Measurements from ENCODE around the gene MPDZ. TPM values are rescaled to one million over a fixed set of nuclear protein-coding genes. Genes with fewer than 3 reads are reported as not detected.

MPDZ gene
- total RNA-seq, 5 donors from 2014 or later (not counting 1 experiment from before 2014, with no cell fraction given) = 0.26 to 0.92 (median 0.35) TPM; not detected in 2

DNA sequence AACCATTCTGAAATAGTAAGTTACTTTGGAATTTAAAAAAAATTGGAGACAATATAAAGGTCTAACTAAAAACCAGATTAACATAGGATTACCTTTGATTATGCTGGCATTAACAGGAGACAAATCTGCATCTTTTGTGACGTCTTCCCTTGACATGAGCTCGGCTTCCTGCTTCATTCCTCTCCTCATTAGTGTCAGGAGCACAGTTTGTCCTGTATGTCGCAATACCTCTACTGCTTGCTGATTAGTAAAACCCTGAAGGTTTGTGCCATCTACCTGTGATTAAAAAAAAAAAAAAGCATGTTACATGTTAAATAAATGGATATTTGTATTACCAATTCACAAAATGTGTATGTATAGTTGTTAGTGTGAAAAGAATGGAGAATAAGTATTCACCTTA is 73.7 kb downstream of the MPDZ start:
- no peak overlapping the region for H3K27ac ChIP-seq (ENCODE audit: low read length)
- no CpG with 5 or more reads among the region's 3 CpGs for WGBS (ENCODE audit: insufficient coverage)
- ATAC-seq (replicated peaks in 1 of 4) (no peak), DNase-seq (no peak)
- Mint-ChIP-seq H3K4me1 (no peaks in the 10 kb centered on the region), H3K9me3 (peaks cover 9 to 23% (median 17%) of the 10 kb centered on the region in 3 donors), H3K27me3 (no peaks in the 10 kb centered on the region), H3K36me3 (no peaks in the 10 kb centered on the region), H3K4me3 (no peak overlapping the region), H3K27ac (no peak overlapping the region)
- POLR2A ChIA-PET = no interaction called here
- no peak overlapping the region for H3K4me3 ChIP-seq (ENCODE audit: control insufficient read depth in 1 of 2, extremely low read depth in 1 of 2, low read length in 1 of 2)
- no peaks in the 10 kb centered on the region for H3K36me3 ChIP-seq (ENCODE audit: control insufficient read depth in 2 of 2, extremely low read depth in 1 of 2, insufficient read depth in 1 of 2, low read length in 1 of 2)
- H3K4me1 ChIP-seq (ENCODE audit: control insufficient read depth in 1 of 2, extremely low read depth in 1 of 2, insufficient read depth in 2 of 2, low read length in 2 of 2) = no peaks in the 10 kb centered on the region
- CTCF ChIA-PET = no interaction called here
- no peaks in the 10 kb centered on the region for H3K9me3 ChIP-seq
- no peaks in the 10 kb centered on the region for H3K27me3 ChIP-seq (replicated peaks in 1 of 2; ENCODE audit: control insufficient read depth in 2 of 2, extremely low read depth in 1 of 2, insufficient read depth in 2 of 2, low read length in 1 of 2)

DNA sequence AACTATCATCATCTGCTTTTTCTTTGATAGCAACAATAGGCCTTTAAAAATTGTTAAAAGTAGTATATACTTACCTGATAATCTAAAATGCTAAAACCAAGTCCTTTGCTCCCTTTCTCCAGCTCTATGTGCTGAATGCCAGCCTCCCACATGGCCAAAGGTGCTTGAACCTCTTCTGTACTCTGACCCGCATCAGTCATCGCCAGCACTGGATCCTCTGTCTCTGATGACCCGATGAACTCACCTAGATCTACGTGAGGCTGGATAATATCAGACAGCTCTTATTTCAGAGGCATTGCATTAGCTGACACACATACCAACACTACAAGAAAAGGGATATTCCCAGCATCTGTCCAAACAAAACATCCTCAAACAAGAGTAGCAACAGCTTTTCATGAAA is 89.5 kb downstream of the MPDZ start:
- no peaks in the 10 kb centered on the region for H3K4me1 ChIP-seq (ENCODE audit: control insufficient read depth in 1 of 2, extremely low read depth in 1 of 2, insufficient read depth in 2 of 2, low read length in 2 of 2)
- Mint-ChIP-seq H3K36me3 (no peaks in the 10 kb centered on the region), H3K4me3 (no peak overlapping the region), H3K9me3 (peaks cover 3 to 13% (median 5%) of the 10 kb centered on the region in 3 donors), H3K27me3 (no peaks in the 10 kb centered on the region), H3K27ac (no peak overlapping the region), H3K4me1 (no peaks in the 10 kb centered on the region)
- no peaks in the 10 kb centered on the region for H3K36me3 ChIP-seq (ENCODE audit: control insufficient read depth in 2 of 2, extremely low read depth in 1 of 2, insufficient read depth in 1 of 2, low read length in 1 of 2)
- ChIA-PET POLR2A (interaction anchor here in 1 of 2 donors (0.6 kb wide), 1 partner anchor 8 kb away, joined by 3 read pairs; no protein-coding TSS in a partner anchor), CTCF (no interaction called here)
- H3K9me3 ChIP-seq = no peaks in the 10 kb centered on the region
- no peaks in the 10 kb centered on the region for H3K27me3 ChIP-seq (replicated peaks in 1 of 2; ENCODE audit: control insufficient read depth in 2 of 2, extremely low read depth in 1 of 2, insufficient read depth in 2 of 2, low read length in 1 of 2)
- H3K27ac ChIP-seq (ENCODE audit: low read length) = no peak overlapping the region
- DNase-seq (no peak), ATAC-seq (replicated peaks in 1 of 4) (no peak)
- 100% methylated on average over 3 of the region's 4 CpGs for WGBS (ENCODE audit: insufficient coverage)
- H3K4me3 ChIP-seq (ENCODE audit: control insufficient read depth in 1 of 2, extremely low read depth in 1 of 2, low read length in 1 of 2) = no peak overlapping the region

DNA sequence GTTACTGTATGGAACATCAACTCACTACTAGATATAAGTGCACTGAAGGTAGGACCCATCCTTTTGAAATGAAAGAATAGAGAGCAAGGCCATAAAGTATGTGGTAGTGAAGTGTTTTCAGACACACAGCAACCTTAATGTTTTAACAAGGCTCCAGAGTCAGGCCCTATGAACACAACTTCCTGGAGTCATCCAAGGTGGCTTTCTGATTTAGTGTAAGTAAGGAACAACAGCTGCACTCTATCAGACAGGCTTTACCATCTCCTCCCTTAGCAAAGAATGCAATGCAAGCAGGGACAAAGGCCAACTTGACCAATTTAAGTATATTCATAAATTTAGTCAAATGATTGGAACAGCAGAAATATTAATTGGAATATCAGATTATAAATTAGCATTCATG is 90.1 kb downstream of the MPDZ start:
- H3K36me3 ChIP-seq (ENCODE audit: control insufficient read depth in 2 of 2, extremely low read depth in 1 of 2, insufficient read depth in 1 of 2, low read length in 1 of 2) = no peaks in the 10 kb centered on the region
- H3K27ac ChIP-seq (ENCODE audit: low read length) = no peak overlapping the region
- H3K27ac Mint-ChIP-seq = no peak overlapping the region
- no peaks in the 10 kb centered on the region for H3K9me3 ChIP-seq
- H3K27me3 ChIP-seq (replicated peaks in 1 of 2; ENCODE audit: control insufficient read depth in 2 of 2, extremely low read depth in 1 of 2, insufficient read depth in 2 of 2, low read length in 1 of 2) = no peaks in the 10 kb centered on the region
- no peak for DNase-seq
- ChIA-PET POLR2A (no interaction called here), CTCF (no interaction called here)
- no peaks in the 10 kb centered on the region for H3K27me3 Mint-ChIP-seq
- H3K4me3 Mint-ChIP-seq = no peak overlapping the region
- H3K4me1 ChIP-seq (ENCODE audit: control insufficient read depth in 1 of 2, extremely low read depth in 1 of 2, insufficient read depth in 2 of 2, low read length in 2 of 2) = no peaks in the 10 kb centered on the region
- H3K4me1 Mint-ChIP-seq = no peaks in the 10 kb centered on the region
- H3K9me3 Mint-ChIP-seq = peaks cover 3 to 13% (median 5%) of the 10 kb centered on the region in 3 donors
- ATAC-seq (replicated peaks in 1 of 4) = no peak
- no peaks in the 10 kb centered on the region for H3K36me3 Mint-ChIP-seq
- H3K4me3 ChIP-seq (ENCODE audit: control insufficient read depth in 1 of 2, extremely low read depth in 1 of 2, low read length in 1 of 2) = no peak overlapping the region

DNA sequence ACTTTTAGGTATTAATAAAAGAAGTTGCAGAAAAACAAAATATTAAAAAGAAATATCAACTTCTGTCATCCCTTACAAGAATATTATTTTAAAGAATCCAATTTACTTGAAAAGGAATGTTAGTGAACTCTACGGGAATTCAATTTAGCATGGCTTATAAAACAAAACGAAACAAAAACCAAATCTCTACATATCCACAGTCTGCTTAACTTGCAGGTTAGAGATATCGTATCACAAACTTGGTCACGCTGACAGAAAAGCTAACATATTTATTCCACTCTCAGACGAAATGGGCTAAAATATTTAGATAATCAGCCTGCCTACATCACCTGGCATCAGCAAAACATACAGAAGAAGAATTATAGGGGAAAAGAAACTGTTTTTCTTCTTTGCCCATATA is 92.7 kb downstream of the MPDZ start:
- H3K4me3 Mint-ChIP-seq = no peak overlapping the region
- DNase-seq (no peak), ATAC-seq (replicated peaks in 1 of 4) (no peak)
- no peaks in the 10 kb centered on the region for H3K27me3 Mint-ChIP-seq
- CTCF ChIA-PET = no interaction called here
- Histone ChIP-seq H3K27ac (ENCODE audit: low read length) (no peak overlapping the region), H3K27me3 (replicated peaks in 1 of 2; ENCODE audit: control insufficient read depth in 2 of 2, extremely low read depth in 1 of 2, insufficient read depth in 2 of 2, low read length in 1 of 2) (no peaks in the 10 kb centered on the region), H3K4me1 (ENCODE audit: control insufficient read depth in 1 of 2, extremely low read depth in 1 of 2, insufficient read depth in 2 of 2, low read length in 2 of 2) (no peaks in the 10 kb centered on the region), H3K36me3 (ENCODE audit: control insufficient read depth in 2 of 2, extremely low read depth in 1 of 2, insufficient read depth in 1 of 2, low read length in 1 of 2) (no peaks in the 10 kb centered on the region), H3K9me3 (no peaks in the 10 kb centered on the region), H3K4me3 (ENCODE audit: control insufficient read depth in 1 of 2, extremely low read depth in 1 of 2, low read length in 1 of 2) (no peak overlapping the region)
- POLR2A ChIA-PET = no interaction called here
- no peaks in the 10 kb centered on the region for H3K4me1 Mint-ChIP-seq
- no peaks in the 10 kb centered on the region for H3K36me3 Mint-ChIP-seq
- no CpG with 5 or more reads among the region's 5 CpGs for WGBS (ENCODE audit: insufficient coverage)
- peaks cover 0 to 7% (median 3%) of the 10 kb centered on the region in 3 donors for H3K9me3 Mint-ChIP-seq
- no peak overlapping the region for H3K27ac Mint-ChIP-seq

DNA sequence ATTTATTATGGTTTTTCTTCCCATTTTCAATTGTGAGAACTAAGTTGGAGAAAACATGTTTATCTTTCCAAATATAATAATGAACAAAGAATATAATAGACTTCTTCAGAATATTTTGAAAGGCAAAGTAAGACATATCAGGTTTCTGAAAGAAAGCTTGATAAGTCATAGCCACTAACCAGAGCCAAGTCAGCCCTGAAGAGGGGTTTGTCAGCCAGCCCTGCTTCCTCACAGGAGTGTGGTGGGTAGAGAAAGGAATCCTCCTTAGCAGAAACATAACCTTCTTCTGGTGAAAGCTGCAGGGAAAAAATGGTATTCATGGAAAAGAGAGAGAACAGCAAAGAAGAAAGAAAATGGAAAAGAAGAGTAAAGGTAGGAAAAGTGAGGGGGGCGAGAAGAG is 93.4 kb downstream of the MPDZ start:
- Mint-ChIP-seq H3K4me1 (no peaks in the 10 kb centered on the region), H3K9me3 (peaks cover 0 to 9% (median 3%) of the 10 kb centered on the region in 3 donors), H3K27me3 (no peaks in the 10 kb centered on the region), H3K36me3 (no peaks in the 10 kb centered on the region), H3K4me3 (no peak overlapping the region), H3K27ac (no peak overlapping the region)
- H3K9me3 ChIP-seq = no peaks in the 10 kb centered on the region
- no peaks in the 10 kb centered on the region for H3K36me3 ChIP-seq (ENCODE audit: control insufficient read depth in 2 of 2, extremely low read depth in 1 of 2, insufficient read depth in 1 of 2, low read length in 1 of 2)
- ATAC-seq (replicated peaks in 1 of 4) (no peak), DNase-seq (no peak)
- H3K4me1 ChIP-seq (ENCODE audit: control insufficient read depth in 1 of 2, extremely low read depth in 1 of 2, insufficient read depth in 2 of 2, low read length in 2 of 2) = no peaks in the 10 kb centered on the region
- POLR2A ChIA-PET = no interaction called here
- no peaks in the 10 kb centered on the region for H3K27me3 ChIP-seq (replicated peaks in 1 of 2; ENCODE audit: control insufficient read depth in 2 of 2, extremely low read depth in 1 of 2, insufficient read depth in 2 of 2, low read length in 1 of 2)
- no peak overlapping the region for H3K4me3 ChIP-seq (ENCODE audit: control insufficient read depth in 1 of 2, extremely low read depth in 1 of 2, low read length in 1 of 2)
- WGBS (ENCODE audit: insufficient coverage) = no CpG with 5 or more reads among the region's 1 CpG
- no peak overlapping the region for H3K27ac ChIP-seq (ENCODE audit: low read length)
- CTCF ChIA-PET = no interaction called here

DNA sequence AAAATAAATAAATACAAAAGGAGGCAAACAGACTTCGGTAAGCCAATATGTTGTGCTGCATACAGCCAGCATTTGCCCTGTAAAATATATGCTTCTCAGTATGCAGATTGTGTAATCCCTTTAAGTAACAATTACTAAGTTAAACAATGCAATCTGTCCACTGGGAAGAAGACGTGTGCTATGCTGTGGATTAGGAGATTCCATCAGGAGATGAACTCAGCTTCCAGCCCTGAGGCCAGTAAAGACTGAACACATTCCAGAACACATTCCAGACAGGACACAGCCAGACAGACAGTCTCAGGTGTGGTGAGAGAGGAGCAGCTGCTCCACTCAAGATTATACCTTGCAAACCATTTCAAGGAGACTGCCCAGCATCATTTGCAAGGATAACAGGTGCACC is 97.8 kb downstream of the MPDZ start:
- no peak for DNase-seq
- H3K4me3 ChIP-seq (ENCODE audit: control insufficient read depth in 1 of 2, extremely low read depth in 1 of 2, low read length in 1 of 2) = no peak overlapping the region
- WGBS (ENCODE audit: insufficient coverage) = no CpG with 5 or more reads among the region's 2 CpGs
- no peaks in the 10 kb centered on the region for H3K27me3 ChIP-seq (replicated peaks in 1 of 2; ENCODE audit: control insufficient read depth in 2 of 2, extremely low read depth in 1 of 2, insufficient read depth in 2 of 2, low read length in 1 of 2)
- H3K4me1 Mint-ChIP-seq = no peaks in the 10 kb centered on the region
- no peaks in the 10 kb centered on the region for H3K36me3 Mint-ChIP-seq
- no peaks in the 10 kb centered on the region for H3K36me3 ChIP-seq (ENCODE audit: control insufficient read depth in 2 of 2, extremely low read depth in 1 of 2, insufficient read depth in 1 of 2, low read length in 1 of 2)
- no peaks in the 10 kb centered on the region for H3K27me3 Mint-ChIP-seq
- no peak overlapping the region for H3K27ac ChIP-seq (ENCODE audit: low read length)
- no peaks in the 10 kb centered on the region for H3K4me1 ChIP-seq (ENCODE audit: control insufficient read depth in 1 of 2, extremely low read depth in 1 of 2, insufficient read depth in 2 of 2, low read length in 2 of 2)
- peaks cover 4 to 10% (median 8%) of the 10 kb centered on the region in 3 donors for H3K9me3 Mint-ChIP-seq
- ChIA-PET CTCF (no interaction called here), POLR2A (no interaction called here)
- H3K4me3 Mint-ChIP-seq = no peak overlapping the region
- no peak for ATAC-seq (replicated peaks in 1 of 4)
- H3K27ac Mint-ChIP-seq = no peak overlapping the region
- no peaks in the 10 kb centered on the region for H3K9me3 ChIP-seq

DNA sequence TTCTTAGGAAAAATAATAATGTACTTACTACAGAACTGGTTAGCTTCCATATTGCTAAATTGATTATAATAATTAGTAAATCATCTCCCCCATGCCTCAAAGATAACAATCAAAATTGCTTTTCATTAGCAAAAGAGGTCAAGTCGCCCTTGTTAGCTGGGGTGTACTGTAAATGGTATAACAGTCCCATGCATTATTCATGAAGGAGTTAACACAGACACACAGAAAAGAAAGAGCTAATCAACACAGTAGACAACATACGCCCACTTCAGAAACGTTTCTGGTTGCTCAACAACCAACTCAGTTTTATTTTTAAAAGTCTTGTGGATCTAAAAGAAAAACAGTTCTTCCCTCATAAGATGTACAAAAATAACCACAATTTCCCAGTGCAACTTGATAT is 100.2 kb downstream of the MPDZ start:
- H3K9me3 Mint-ChIP-seq = peaks cover 4 to 8% (median 8%) of the 10 kb centered on the region in 3 donors
- ATAC-seq (replicated peaks in 1 of 4) (no peak), DNase-seq (no peak)
- no peaks in the 10 kb centered on the region for H3K4me1 Mint-ChIP-seq
- no peaks in the 10 kb centered on the region for H3K27me3 ChIP-seq (replicated peaks in 1 of 2; ENCODE audit: control insufficient read depth in 2 of 2, extremely low read depth in 1 of 2, insufficient read depth in 2 of 2, low read length in 1 of 2)
- H3K27me3 Mint-ChIP-seq = no peaks in the 10 kb centered on the region
- H3K27ac Mint-ChIP-seq = no peak overlapping the region
- CTCF ChIA-PET = no interaction called here
- H3K36me3 Mint-ChIP-seq = no peaks in the 10 kb centered on the region
- H3K9me3 ChIP-seq = no peaks in the 10 kb centered on the region
- H3K27ac ChIP-seq (ENCODE audit: low read length) = no peak overlapping the region
- H3K4me1 ChIP-seq (ENCODE audit: control insufficient read depth in 1 of 2, extremely low read depth in 1 of 2, insufficient read depth in 2 of 2, low read length in 2 of 2) = no peaks in the 10 kb centered on the region
- no peaks in the 10 kb centered on the region for H3K36me3 ChIP-seq (ENCODE audit: control insufficient read depth in 2 of 2, extremely low read depth in 1 of 2, insufficient read depth in 1 of 2, low read length in 1 of 2)
- no CpG with 5 or more reads among the region's 3 CpGs for WGBS (ENCODE audit: insufficient coverage)
- H3K4me3 ChIP-seq (ENCODE audit: control insufficient read depth in 1 of 2, extremely low read depth in 1 of 2, low read length in 1 of 2) = no peak overlapping the region
- POLR2A ChIA-PET = no interaction called here
- H3K4me3 Mint-ChIP-seq = no peak overlapping the region

All from T-cell (primary cell).